22Rv1 (cell line): ENCODE data around the gene PCSK5.

ENCODE experiments used
- ZFX ChIP-seq: fragments of 450-650 bp; IDR thresholded peaks from 2 replicates; pipeline ENCODE4 v1.6.1; 2017; ENCODE audit warnings: antibody characterized with exemption, borderline replicate concordance
- TF ChIP-seq, protein P1 (sequence below): fragments of 450-650 bp; IDR thresholded peaks from 2 replicates; pipeline ENCODE4 v1.5.1; 2017; ENCODE audit warnings: mild to moderate bottlenecking

DNA sequence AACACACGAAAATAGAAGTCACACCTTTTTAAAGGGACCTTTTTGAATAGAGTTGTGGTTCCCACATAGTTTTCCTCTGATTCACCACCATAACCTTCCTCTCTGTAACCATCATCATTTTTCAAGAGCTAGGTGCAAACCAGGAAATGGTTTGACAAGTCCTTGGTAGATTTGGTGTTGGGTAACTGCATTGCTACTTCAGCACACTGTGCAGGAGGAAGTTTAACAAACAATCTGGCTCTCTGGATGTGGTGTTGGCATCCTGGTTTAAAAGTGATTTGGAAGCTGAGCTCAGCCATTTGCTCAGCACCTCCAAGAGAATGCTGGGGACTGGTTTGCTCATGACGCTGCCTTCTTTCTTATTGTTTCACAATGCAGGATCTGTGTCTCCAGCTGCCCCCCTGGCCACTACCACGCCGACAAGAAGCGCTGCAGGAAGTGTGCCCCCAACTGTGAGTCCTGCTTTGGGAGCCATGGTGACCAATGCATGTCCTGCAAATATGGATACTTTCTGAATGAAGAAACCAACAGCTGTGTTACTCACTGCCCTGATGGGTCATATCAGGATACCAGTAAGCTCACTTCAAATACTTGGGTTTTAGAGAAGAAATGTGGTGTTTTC, 290.7 kb downstream of the PCSK5 start:
- TF ChIP-seq, protein P1, sequence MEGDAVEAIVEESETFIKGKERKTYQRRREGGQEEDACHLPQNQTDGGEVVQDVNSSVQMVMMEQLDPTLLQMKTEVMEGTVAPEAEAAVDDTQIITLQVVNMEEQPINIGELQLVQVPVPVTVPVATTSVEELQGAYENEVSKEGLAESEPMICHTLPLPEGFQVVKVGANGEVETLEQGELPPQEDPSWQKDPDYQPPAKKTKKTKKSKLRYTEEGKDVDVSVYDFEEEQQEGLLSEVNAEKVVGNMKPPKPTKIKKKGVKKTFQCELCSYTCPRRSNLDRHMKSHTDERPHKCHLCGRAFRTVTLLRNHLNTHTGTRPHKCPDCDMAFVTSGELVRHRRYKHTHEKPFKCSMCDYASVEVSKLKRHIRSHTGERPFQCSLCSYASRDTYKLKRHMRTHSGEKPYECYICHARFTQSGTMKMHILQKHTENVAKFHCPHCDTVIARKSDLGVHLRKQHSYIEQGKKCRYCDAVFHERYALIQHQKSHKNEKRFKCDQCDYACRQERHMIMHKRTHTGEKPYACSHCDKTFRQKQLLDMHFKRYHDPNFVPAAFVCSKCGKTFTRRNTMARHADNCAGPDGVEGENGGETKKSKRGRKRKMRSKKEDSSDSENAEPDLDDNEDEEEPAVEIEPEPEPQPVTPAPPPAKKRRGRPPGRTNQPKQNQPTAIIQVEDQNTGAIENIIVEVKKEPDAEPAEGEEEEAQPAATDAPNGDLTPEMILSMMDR: no peak
- no peak for TF ChIP-seq ZFX
